Central memory CD4-positive, alpha-beta T cell (primary cell): ENCODE results near the gene DMD.

ENCODE experiments used
- DNase-seq: peaks from one replicate; pipeline ENCODE4 v3.0.0; 2022

Gene DMD

GRCh38 chrX:33014949-33015348 lies 196.4 kb downstream of the DMD start:
- DNase-seq, result no peak

GRCh38 chrX:33014086-33014485 lies 197.3 kb downstream of the DMD start:
- DNase-seq, result no peak

GRCh38 chrX:33001107-33001506 lies 210.2 kb downstream of the DMD start:
- no peak for DNase-seq

GRCh38 chrX:32998776-32999175 lies 212.6 kb downstream of the DMD start:
- no peak for DNase-seq

GRCh38 chrX:32995427-32995826 lies 215.9 kb downstream of the DMD start:
- no peak for DNase-seq

GRCh38 chrX:32987142-32987541 lies 224.2 kb downstream of the DMD start:
- no peak for DNase-seq

GRCh38 chrX:32985544-32985943 lies 225.8 kb downstream of the DMD start:
- no peak for DNase-seq

GRCh38 chrX:32966821-32967355 lies 244.5 kb downstream of the DMD start:
- no peak for DNase-seq

GRCh38 chrX:32954125-32954524 lies 257.2 kb downstream of the DMD start:
- no peak for DNase-seq

GRCh38 chrX:32948130-32948529 lies 263.2 kb downstream of the DMD start:
- no peak for DNase-seq

- no peak for DNase-seq
Measured at GRCh38 chrX:32937043-32937442, 274.3 kb downstream of the DMD start.

- DNase-seq, result no peak
Measured at GRCh38 chrX:32933548-32933947, 277.8 kb downstream of the DMD start.

GRCh38 chrX:32929040-32929439 lies 282.3 kb downstream of the DMD start:
- DNase-seq, result no peak

- no peak for DNase-seq
Measured at GRCh38 chrX:32896088-32896487, 315.3 kb downstream of the DMD start.

- DNase-seq, result no peak
Measured at GRCh38 chrX:32894679-32895078, 316.7 kb downstream of the DMD start.

GRCh38 chrX:32893751-32894150 lies 317.6 kb downstream of the DMD start:
- DNase-seq, result no peak

- DNase-seq, result no peak
Measured at GRCh38 chrX:32877592-32877991, 333.8 kb downstream of the DMD start.

- no peak for DNase-seq
Measured at GRCh38 chrX:32874839-32875238, 336.5 kb downstream of the DMD start.

GRCh38 chrX:32873786-32874185 lies 337.6 kb downstream of the DMD start:
- DNase-seq, result no peak

GRCh38 chrX:32871636-32872035 lies 339.7 kb downstream of the DMD start:
- DNase-seq, result no peak

- no peak for DNase-seq
Measured at GRCh38 chrX:32868524-32868895, 342.8 kb downstream of the DMD start.

- DNase-seq, result no peak
Measured at GRCh38 chrX:32867781-32868523, 343.4 kb downstream of the DMD start.

- DNase-seq, result no peak
Measured at GRCh38 chrX:32852203-32852602, 359.1 kb downstream of the DMD start.

GRCh38 chrX:32851556-32851955 lies 359.8 kb downstream of the DMD start:
- no peak for DNase-seq

GRCh38 chrX:32847921-32848320 lies 363.4 kb downstream of the DMD start:
- DNase-seq, result no peak
